Ovary (tissue), 3 donors: Measurements from ENCODE around the gene SOX10.

Experiments
- EP300 ChIP-seq: sonication (generic); formaldehyde crosslinking; IDR thresholded peaks from one replicate; pipeline ENCODE4 v1.6.1; 2017; ENCODE audit warnings: antibody characterized with exemption
- TF ChIP-seq, protein P1 (sequence below), 3 donors: fragments of 450-650 bp in 2 of 3; fragments of 200-600 bp in 1 of 3; IDR thresholded peaks; one replicate each; pipeline versions ENCODE4 v1.5.1 to v1.8.0; 2016 to 2022; ENCODE audit warnings: antibody characterized with exemption in 3 of 3, mild to moderate bottlenecking in 1 of 3
- donor health status: DM: no; HTN: no; CAD: no.

DNA sequence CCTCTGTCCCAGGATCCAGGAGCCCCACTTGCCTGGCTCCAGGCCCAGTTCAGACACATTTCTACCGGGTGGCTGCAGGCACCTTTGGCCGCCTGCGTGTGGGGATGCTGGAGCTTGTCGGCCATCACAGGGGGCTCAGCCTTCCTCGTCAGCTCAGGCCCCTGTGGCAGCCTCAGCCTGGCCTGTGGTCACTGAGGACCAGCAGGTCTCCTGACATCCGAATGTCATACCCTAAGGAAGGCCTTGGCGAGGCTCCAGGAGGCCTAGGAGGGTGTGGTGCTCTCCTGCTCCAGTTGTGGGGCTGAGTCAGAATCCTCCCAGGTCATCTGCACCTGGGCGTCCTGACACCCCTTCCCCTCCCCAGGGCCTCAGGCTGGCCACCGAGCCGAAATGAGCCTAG lies 14.9 kb upstream of the SOX10 start:
- TF ChIP-seq, protein P1, sequence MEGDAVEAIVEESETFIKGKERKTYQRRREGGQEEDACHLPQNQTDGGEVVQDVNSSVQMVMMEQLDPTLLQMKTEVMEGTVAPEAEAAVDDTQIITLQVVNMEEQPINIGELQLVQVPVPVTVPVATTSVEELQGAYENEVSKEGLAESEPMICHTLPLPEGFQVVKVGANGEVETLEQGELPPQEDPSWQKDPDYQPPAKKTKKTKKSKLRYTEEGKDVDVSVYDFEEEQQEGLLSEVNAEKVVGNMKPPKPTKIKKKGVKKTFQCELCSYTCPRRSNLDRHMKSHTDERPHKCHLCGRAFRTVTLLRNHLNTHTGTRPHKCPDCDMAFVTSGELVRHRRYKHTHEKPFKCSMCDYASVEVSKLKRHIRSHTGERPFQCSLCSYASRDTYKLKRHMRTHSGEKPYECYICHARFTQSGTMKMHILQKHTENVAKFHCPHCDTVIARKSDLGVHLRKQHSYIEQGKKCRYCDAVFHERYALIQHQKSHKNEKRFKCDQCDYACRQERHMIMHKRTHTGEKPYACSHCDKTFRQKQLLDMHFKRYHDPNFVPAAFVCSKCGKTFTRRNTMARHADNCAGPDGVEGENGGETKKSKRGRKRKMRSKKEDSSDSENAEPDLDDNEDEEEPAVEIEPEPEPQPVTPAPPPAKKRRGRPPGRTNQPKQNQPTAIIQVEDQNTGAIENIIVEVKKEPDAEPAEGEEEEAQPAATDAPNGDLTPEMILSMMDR (IDR thresholded peaks at IDR 0.05): no peak
- TF ChIP-seq EP300: no peak
